PC-9 (cell line): ENCODE measurements around the gene MYO18A.

Experiments
- CTCF ChIP-seq: fragments of 200-600 bp; sonication (generic); conservative IDR thresholded peaks from 2 replicates; pipeline ENCODE4 v1.6.1; 2017; ENCODE audit warnings: mixed run types, antibody characterized with exemption, mild to moderate bottlenecking, moderate library complexity
- EZH2 ChIP-seq: fragments of 200-600 bp; sonication (generic); IDR thresholded peaks from 2 replicates; pipeline ENCODE4 v1.8.0; 2017; ENCODE audit warnings: antibody characterized with exemption, low read depth

DNA sequence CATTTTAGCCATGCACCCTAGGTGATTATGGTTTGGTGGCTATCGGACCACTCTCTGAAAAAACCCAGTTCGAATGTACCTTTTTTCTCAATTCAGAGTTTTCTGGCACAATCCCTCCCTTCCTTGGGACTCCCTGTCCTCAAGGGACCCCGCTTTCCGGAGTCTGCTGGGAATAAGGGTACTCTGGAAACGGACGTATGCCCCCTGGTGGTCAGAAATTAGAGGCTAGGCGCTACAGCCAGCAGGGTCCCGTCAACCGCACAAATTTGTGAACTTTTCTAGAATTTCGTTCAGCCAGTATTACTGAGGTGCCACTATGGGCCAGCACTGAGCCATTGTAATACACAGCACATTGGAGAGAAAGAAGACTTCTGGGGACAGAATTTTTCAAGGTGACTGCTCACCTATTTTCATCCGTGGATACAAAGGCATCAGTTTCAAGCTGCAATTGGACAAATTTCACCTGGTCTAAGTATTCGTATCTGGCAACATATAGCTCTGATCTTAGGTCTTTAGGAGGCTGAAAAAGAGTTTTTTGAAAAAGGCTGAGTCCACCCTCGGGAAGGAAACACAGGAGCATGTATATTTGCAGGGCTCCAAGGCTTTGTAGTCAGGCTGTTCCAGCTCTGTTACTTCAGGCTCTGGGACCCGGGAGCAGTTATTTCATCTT is 39.3 kb upstream of the MYO18A start:
- TF ChIP-seq CTCF (peak; percentile 95), EZH2 (no peak)
